AG08395 (cell line): Measurements from ENCODE around the gene AHCY.
"Not testable (repeated sequence)": the region's sequence is repeated elsewhere in the genome, so short reads cannot be mapped to it uniquely, and the experiment has no call there.

Experiments
- DNase-seq: peaks from one replicate; pipeline ENCODE4 v3.0.0; 2012; ENCODE audit warnings: mixed read lengths, low spot score

Gene AHCY

DNA sequence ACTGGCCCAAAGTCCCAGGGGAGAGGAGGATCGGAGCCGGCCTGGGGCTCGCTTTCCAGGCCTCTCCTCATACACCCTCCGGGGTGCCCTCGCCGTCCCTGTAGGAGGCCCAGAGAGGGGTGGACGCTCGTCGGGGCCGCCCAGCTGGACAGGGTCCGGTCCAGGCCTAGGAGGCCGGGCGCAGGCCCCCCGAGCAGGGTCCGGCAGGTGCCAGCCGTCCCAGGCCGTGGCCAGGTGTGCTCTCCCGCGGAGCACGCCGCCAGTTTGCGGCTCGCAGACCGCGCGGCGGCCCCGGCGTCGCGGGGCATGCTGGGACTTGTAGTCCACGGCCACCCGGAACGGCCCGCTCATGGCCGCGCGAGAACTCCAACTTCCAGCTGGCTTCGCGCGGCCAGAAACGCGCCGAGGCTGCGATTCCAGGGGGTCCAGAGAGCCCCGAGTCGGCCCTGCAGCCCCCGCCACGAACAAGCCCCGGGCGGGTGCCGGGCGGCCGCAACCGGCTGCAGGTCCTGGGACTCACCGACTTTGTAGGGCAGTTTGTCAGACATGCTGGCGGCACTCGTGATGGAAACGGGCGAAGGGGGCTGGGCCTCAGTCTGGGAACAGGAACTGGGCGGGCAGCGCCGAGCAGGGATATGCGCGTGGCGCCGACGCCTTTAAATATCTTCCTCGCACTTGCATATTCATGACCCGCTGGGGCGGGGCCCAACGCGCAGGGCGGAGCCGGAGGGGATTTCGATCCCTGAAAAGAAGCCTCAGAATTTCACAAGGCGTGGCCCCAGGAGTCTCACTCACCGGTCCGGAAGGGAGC is at the start of gene AHCY:
TSS of gene AHCY (minus strand) at position 633 of the 811 bp plus-strand sequence. CDS start at position 548, 85 bp downstream.
- DNase-seq = peak; percentile 93

DNA sequence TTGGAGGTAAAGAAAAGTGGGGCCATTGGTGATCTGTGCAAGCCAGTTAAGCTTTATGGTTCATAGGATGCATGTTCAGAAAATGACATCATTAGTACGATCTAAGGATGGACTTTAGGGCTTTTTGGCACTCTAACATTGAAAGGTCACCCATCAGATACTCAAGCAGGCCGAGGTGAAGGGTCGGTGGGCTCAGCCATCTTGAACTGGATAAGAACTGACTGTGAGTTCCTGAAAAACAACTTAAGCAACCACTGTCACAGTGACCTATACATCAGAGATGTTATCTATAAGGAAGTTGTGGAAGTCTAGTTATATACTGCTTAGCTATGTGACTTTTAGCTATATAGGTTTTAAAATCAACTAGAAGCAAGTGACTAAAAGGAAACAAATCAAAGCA is 46.9 kb upstream of the AHCY start:
- no peak for DNase-seq

DNA sequence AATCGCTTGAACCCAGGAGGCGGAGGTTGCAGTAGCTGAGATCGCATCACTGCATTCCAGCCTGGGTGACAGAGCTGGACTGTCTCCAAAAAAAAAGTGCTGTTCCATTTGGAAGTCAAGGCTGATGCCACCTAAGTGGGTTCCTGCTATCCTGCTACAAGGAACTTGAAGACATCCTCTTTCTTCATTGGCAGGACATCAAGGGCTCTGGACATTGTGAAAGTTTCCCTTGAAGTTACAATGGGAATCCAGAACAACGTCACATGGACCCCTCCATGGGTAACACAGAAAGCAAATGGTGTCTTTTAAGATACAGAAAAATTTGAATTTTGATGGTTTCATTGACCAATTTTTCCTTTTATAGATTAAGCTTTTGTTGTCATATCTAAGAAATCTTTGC is 44.4 kb upstream of the AHCY start:
- no peak for DNase-seq

DNA sequence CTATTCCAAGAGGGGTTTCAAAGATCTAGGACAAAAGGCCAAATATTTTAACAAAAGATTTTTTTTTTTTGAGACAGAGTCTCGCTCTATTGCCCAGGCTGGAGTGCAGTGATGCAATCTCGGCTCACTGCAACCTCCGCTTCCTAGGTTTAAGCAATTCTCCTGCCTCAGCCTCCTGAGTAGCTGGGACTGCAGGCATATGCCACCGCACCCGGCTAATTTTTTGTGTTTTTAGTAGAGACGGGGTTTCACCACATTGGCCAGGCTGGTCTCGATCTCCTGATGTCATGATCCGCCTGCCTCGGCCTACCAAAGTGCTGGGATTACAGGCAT is 43.3 kb upstream of the AHCY start:
- not testable (repeated sequence) for DNase-seq

DNA sequence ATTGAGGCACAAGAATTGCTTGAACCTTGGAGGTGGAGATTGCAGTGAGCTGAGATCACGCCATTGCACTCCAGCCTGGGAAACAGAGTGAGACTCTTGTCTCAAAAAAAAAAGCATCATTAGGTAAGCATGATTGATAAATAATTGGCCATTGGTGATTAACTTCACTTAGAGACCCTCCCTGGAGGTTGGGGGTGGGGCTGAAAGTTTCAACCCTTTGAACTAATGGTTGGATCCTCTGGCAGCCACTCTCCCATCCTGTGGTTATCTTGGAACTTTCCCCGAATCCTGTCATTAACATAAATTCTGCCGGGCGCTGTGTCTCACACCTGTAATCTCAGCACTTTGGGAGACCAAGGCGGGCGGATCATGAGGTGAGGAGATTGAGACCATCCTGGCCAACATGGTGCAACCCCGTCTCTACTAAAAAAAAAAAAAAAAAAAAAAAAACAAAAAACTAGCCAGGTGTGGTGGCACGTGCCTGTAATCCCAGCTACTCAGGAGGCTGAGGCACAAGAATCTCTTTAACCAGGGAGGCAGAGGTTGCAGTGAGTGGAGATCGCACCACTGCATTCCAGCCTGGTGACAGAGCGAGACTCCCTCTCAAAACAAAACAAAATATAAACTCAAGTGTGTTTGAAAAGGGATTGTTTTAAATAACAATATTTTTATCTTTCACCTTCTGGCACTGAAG is 42.8 kb upstream of the AHCY start:
- DNase-seq = not testable (repeated sequence)

DNA sequence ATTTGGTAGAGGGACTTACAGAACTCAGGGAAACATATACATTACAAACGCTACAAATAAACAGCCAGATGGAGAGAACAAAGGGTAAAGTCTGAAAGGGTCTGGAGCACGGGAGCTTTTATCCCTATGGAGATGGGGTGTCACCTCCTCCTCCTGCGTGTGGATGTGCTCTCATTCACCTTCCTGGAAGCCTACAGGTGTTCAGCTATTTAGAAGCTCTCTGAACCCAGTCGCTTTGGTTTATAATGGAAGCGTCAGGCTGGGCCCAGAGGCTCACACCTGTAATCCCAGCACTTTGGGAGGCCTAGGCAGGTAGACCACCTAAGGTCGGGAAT is 42.2 kb upstream of the AHCY start:
- DNase-seq = no peak

DNA sequence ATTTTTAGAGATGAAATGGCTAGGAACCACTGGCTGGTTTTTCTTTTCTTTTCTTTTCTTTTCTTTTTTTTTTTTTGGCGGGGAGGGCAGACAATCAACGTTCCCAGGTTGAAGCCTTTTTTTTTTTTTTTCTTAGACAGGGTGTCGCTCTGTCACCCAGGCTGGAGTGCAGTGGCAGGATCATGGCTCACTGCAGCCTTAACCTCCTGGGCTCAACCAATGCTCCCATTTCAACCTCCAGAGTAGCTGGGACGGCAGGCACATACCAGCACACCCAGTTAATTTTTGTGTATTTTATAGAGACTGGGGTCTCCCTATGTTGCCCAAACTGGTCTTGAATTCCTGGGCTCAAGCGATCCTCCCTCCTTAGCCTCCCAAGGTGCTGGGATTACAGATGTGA is 41.1 kb upstream of the AHCY start:
- DNase-seq = no peak

DNA sequence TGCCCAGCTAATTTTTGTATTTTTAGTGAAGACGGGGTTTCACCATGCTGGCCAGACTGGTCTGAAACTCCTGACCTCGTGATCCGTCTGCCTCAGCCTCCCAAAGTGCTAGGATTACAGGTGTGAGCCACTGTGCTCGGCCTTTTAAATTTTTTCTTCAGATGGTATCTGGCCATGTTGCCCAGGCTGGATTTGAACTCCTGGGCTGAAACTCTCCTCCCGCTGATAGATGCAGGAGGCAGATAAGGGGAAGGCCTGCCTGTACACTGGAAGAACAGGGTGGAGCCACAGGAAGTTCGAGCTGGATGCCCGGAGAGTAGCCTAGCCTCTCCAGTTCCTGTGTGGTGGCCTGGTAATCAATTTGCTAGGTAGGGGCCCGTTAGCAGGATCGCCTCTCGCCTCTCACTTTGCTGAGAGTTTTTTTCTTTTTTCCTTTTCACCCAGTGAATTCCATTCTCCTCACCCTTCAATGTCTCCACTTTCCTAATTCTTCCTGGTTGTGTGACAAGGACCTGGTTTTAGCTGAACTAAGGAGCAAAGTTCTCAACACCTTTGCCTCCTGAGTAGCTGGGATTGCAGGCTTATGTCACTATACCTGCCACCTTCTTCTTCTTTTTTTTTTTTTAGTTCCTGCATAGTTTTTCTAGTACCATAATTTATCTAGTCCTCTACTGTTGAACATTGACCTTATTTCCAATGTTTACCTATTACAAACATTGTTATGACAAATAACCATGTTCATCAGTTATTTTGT is 40.5 kb upstream of the AHCY start:
- DNase-seq = no peak

DNA sequence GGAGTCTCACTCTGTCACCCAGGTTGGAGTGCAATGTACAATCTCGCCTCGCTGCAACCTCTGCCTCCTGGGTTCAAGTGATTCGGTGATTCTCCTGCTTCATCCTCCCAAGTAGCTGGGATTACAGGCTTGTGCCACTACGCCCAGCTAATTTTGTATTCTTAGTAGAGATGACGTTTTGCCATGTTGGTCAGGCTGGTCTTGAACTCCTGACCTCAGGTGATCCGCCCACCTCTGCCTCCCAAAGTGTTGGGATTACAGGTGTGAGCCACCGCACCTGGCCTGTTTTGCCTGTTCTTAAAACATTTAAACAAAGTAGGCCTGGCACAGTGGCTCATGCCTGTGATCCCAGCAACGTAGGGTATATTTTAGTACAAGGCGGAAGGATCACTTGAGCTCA is 38.0 kb upstream of the AHCY start:
- not testable (repeated sequence) for DNase-seq

DNA sequence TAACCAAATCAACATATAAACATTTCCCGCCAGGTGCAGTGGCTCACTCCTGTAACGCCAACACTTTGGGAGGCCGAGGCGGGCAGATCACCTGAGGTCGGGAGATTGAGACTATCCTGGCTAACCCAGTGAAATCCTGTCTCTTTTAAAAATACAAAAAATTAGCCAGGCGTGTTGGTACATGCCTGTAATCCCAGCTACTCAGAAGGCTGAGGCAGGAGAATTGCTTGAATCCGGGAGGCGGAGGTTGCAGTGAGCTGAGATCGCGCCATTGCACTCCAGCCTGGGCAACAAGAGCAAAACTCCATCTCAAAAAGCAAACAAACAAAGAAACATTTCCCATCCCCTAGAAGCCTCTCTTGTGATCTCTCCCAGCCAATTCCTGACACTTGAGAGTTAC is 37.6 kb upstream of the AHCY start:
- DNase-seq = not testable (repeated sequence)

DNA sequence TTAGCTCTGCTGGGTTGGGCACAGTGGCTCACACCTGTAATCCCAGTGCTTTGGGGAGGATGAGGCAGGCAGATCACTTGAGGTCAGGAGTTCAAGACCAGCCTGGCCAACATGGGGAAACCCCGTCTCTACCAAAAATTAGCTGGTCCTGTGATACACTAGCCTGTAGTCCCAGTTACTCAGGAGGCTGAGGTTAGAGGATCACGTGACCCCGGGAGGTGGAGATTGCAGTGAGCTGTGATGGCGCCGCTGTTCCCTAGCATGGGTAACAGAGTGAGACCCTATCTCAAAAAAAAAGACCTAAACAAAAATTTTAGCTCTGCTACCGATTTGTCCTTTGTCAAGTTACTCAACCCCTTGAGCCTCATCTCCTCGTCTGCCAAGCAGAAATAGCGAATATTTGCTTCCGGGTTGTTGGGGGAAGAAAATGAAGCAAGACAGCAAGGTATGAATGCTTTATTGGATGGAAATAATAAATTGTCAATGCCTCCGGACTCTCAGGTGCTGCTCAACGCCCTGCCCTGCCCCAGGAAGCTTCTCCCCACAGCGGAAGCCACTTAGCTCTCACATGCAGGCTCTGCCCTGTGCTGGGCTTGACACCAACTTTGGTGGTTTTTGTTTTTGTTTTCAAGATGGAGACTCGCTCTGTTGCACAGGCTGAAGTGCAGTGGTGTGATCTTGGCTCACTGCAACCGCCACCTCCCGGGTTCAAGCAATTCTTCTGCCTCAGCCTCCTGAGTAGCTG is 35.0 kb upstream of the AHCY start:
- no peak for DNase-seq

DNA sequence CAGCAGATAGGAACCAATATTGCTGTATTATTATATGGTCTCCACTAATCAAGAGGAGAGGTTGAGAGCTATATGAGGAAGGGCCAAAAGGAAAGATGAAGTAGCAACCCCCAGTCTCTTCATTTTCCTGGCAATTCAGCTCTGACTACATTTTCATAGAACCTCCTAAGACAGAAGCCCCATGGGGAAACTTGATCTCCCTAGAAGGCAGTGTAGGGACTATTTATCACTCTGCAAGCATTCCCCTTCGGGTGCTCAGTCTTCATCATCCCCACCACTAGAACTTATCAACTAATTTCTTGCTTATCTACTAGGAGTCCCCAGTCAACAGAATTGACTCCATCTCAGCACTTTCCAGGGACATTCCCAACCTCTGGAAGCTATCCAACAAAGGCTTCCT is 34.4 kb upstream of the AHCY start:
- DNase-seq = peak; percentile 1

DNA sequence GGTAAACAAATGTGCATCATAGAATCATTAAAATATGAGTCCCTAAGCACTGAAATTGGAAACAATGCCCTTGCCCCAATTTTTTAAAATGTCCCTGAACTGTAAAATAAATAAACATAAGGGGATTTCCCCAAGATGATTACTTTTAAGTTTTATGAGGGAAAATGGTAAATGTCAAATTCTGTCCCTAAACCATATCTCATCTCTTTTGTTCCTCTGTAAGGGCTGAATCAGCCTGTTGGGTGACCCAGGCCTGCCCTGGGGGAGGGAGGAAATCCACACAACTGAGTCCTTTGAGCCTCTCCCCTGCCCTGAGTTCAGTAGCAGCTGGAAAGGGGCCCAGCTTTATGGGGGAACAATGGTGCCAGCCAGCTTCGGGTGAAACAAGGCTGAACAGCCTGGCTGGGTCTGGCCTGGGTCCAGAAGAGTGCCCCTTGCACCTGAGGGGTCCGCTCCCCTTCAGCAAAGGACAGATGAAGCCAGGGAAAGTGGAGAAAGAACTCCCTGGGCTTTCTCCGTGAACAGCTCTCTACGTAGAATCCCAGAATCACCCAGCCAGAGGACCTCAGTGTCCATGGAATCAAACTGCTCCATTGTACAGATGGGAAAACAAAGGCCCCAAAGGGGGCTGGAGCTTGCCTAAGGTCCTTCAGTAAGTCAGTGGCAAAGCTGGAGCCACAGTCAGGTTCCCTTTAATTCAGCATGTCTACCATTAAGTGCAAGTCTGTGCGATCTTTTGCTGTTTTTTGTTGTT is 31.7 kb upstream of the AHCY start:
- DNase-seq = no peak

DNA sequence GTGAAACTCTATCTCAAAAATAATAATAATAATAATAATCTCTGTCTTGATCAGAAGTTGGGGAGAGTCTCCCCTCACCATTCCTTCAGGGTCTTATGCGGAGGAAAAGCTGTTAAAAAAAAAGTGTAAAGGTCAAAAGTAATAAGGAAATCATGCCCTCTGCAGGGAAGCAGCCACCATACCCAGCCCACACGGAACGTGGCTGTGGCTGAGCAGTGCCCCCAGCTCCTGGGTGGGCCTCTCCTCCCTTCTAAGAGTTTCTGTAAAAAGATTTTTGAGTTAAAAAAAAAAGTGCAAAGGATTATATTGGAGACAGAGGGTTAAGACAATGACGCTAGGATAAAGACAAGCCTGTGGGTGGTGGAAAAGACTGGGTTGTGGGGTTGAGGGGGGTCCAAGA is 30.6 kb upstream of the AHCY start:
- no peak for DNase-seq

DNA sequence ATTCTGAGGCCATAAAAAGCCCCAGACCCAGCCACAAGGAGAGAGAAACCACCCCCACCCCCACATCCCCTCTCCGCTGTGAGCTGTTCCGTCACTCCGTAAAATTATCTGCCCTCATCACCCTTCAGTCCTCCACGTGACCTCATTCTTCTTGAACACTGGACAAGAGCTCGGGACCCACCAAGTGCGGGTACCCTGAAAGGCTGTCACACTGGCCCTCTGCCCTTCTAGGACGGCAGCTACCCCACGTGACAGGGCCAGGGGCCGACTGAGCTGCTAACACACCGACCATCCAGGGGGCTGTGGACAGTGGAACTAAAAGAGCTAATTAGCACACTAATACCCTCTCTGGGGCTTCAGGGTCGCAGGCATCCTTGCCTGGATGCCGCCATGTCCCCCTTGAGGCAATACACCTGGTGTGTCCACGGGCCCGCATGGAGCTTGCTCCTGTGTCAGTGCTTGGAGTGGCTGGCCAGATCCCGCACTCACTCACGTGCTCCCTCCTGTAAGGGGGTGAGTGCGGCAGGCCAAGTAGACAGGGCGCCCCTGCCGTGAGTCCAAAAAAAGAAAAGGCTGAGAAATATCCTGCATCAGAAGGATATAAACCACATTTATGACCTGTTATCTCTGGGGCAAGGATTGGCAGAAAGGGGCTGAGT is 29.2 kb upstream of the AHCY start:
- no peak for DNase-seq

DNA sequence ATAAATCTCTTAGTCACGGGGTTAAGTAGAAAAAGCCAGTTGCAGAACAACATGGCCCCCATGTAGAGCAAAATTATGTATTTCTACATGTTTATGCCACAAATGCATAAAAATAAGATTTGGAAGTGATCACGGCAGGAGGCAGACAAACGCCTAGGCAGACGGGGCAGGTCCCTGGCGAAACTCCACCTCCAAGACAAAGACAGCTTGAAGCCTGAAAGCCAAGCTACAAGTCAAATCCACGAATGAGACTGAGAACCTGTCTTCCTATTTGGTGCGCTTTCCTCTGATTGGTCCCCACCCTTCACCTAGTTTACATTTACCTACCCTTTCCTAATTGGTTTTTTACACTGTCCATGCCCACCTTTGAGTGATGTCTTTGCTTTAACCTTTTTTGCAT is 28.7 kb upstream of the AHCY start:
- DNase-seq = no peak

DNA sequence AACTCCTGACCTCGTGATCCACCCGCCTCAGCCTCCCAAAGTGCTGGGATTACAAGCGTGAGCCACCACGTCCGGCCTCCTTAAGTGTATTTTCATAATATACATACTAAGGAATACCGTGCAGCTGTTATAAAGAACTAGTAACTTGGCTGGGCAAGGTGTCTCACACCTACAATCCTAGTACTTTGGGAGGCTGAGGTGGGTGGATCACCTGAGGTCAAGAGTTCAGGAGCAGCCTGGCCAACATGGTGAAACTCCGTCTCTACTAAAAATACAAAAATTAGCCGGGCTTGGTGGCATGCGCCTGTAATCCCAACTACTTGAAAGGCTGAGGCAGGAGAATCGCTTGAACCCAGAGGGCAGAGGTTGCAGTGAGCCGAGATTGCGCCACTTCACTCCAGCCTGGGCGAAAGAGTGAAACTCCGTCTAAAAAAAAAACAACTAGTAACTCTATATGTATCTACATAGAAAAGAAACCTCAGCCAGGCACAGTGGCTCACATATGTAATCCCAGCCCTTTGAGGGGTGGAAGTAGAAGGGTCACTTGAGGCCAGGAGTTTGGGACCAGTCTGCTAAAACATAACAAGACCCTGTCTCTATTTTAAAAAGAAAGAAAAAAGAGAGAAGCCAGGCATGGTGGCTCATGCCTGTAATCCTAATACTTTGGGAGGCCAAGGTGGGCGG is 27.8 kb upstream of the AHCY start:
- DNase-seq = not testable (repeated sequence)

DNA sequence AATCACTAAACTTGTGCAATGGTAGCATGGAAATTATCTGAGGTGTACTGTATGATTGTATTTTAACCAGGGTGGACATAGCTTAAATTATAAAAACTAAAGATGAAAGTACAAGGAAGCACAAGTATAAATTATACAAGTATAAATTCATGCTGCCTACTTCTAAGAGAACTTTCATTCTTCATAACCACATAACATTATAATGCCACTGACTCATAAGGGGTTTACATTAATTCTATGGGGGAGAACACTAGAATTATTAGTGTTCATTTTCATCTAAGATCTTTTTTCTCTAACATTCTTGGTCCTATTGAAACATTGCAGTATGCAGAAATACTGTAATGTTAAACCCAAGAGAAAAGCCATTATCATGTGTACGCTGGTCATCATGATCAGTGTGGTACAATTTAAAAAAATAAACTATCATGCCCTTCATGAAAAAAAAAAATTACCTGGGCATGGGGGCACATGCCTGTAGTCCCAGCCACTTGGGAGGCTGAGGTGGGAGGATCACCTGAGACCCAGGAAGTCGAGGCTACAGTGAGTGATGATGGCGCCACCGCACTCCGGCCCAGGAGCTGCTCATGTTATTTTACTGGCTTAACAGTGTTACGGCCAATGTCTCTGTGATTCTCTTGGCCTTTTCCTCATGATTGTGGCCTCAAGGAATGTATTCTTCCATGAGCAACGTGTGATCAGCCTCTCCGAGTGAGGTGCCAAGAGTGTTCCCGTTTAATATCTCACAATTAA is 25.9 kb upstream of the AHCY start:
- no peak for DNase-seq

DNA sequence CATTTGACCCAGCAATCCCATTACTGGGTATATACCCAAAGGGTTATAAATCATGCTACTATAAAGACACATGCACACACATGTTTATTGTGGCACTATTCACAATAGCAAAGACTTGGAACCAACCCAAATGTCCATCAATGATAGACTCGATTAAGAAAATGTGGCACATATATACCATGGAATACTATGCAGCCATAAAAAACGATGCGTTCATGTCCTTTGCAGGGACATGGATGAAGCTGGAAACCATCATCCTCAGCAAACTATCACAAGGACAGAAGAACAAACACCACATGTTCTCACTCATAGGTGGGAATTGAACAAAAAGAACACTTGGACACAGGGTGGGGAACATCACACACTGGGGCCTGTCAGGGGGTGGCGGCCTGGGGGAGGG is 25.1 kb upstream of the AHCY start:
- not testable (repeated sequence) for DNase-seq

DNA sequence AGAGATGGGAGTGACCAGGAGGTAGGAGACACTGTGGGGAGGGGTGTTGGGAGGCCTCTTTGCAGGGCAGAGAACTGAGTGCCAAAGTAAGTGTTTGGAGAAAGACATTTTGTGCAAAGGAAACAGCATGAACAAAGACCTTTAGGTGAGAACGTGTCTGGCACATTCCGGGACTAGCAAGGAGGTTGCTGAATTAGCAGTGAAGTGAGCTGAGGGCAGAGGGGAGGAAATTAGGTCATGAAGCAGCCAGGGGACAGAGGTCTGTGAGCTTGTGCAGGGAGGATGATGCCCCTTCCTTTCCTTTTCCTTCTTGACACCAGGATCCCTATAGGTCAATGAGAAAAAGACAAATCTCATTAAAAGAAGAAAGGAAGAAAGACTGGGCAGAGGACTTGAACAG is 21.4 kb upstream of the AHCY start:
- DNase-seq = no peak
